ENCODE measurements around the gene ABCB1. TPM values are rescaled to one million over a fixed set of nuclear protein-coding genes. Genes with fewer than 3 reads are reported as not detected.

ABCB1 gene
- total RNA-seq, 2 donors from 2014 or later: 1.5 to 3.0 TPM

DNA sequence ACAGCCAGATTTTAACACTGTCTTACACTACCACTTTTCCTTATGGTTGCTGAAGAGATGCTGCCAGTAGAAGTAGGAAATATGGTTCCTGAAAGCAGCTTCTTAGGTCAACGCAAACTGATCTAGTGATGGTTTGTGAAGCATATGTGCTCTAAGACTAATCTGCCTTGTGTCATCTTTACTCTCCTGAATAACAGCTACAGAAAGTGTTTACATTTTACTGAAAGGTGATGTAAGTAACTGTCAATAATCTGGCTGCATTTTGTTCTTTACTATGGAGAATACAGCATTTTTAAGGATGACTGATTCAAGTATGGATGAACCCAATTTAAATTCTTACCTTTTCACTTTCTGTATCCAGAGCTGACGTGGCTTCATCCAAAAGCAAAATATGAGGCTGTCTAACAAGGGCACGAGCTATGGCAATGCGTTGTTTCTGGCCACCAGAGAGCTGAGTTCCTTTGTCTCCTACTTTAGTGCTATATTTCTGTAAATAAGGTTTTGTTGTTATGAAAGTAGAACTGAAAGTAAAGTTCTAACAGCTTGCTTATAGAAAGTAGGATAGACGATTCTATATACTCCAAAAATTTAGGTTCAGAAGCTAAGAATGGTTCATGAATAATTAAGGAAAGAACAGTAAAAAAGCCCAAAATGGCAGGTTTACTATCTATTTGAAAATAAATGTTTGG is 95.0 kb downstream of the ABCB1 start:
- H3K4me1 ChIP-seq: no peaks in the 10 kb centered on the region
- TF ChIP-seq, protein P1, sequence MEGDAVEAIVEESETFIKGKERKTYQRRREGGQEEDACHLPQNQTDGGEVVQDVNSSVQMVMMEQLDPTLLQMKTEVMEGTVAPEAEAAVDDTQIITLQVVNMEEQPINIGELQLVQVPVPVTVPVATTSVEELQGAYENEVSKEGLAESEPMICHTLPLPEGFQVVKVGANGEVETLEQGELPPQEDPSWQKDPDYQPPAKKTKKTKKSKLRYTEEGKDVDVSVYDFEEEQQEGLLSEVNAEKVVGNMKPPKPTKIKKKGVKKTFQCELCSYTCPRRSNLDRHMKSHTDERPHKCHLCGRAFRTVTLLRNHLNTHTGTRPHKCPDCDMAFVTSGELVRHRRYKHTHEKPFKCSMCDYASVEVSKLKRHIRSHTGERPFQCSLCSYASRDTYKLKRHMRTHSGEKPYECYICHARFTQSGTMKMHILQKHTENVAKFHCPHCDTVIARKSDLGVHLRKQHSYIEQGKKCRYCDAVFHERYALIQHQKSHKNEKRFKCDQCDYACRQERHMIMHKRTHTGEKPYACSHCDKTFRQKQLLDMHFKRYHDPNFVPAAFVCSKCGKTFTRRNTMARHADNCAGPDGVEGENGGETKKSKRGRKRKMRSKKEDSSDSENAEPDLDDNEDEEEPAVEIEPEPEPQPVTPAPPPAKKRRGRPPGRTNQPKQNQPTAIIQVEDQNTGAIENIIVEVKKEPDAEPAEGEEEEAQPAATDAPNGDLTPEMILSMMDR (IDR thresholded peaks at IDR 0.05): no peak
- DNase-seq (ENCODE audit: low spot score): no peak
- no peaks in the 10 kb centered on the region for H3K27me3 ChIP-seq
- no peaks in the 10 kb centered on the region for H3K9me3 ChIP-seq
- H3K4me3 ChIP-seq: no peak overlapping the region
- no peak overlapping the region for H3K27ac ChIP-seq
- no peaks in the 10 kb centered on the region for H3K36me3 ChIP-seq

DNA sequence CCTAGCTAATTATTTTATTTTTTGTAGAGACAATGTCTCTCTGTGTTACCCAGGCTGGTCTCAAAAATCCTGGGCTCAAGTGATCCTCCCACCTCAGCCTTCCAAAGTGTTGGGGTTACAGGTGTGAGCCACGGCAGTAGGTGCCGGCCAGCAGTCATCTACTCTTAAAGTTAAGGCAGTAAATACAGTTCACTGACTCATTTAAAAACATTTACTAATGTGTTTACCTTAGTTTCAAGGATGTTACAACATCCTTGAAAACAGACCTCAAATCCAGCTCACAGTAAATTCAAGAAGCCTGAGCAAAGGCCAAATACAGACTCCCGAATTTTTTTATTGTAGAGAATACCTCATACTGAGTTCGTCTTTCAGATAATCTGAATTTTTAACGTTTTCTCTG is 95.6 kb downstream of the ABCB1 start:
- H3K27ac ChIP-seq: no peak overlapping the region
- no peak overlapping the region for H3K4me3 ChIP-seq
- no peaks in the 10 kb centered on the region for H3K36me3 ChIP-seq
- DNase-seq (ENCODE audit: low spot score): no peak
- H3K4me1 ChIP-seq: no peaks in the 10 kb centered on the region
- TF ChIP-seq, protein P1 (IDR thresholded peaks at IDR 0.05): no peak
- H3K9me3 ChIP-seq: no peaks in the 10 kb centered on the region
- no peaks in the 10 kb centered on the region for H3K27me3 ChIP-seq

DNA sequence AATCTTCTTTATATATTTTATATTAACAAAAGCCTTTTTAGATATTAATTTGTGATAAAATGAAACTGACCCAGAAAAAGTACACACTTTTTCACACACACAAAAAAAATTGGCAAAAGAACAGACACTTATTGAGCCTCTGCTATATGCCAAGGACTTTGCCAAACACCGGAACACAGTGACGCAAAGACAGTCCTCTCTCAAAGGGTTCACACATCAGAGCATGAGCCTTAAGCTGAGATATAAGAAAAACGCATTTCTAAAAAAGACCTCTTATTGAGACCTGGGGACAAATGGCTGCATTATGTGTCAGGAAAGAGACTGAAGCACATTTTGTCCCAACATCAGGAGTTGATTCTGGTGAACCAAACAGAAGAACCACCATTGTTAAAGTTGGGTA is 101.2 kb downstream of the ABCB1 start:
- Histone ChIP-seq H3K27me3 (no peaks in the 10 kb centered on the region), H3K36me3 (no peaks in the 10 kb centered on the region), H3K27ac (no peak overlapping the region), H3K4me3 (no peak overlapping the region), H3K9me3 (no peaks in the 10 kb centered on the region), H3K4me1 (no peaks in the 10 kb centered on the region)
- TF ChIP-seq, protein P1 (IDR thresholded peaks at IDR 0.05): no peak
- DNase-seq (ENCODE audit: low spot score): no peak

DNA sequence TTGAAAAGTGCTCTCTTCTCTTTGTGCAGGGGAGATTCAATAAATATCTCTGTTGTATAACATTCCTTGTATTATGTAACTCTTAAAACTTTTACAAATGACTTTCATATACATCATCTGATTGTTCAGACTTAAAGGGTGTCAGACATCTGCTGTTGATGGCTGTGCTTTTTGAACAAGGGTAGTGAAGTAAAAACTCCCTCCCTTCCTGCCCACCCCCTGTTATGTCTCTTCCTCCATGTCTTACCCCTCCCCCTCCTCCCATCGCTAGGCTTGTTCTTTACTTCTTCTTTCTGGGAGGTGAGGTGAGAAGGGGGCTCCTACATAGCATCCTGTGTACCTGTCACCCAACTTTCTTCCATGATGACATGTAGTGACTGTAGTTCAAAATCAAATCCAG is 101.8 kb downstream of the ABCB1 start:
- Histone ChIP-seq H3K4me1 (no peaks in the 10 kb centered on the region), H3K27ac (no peak overlapping the region), H3K4me3 (no peak overlapping the region), H3K9me3 (no peaks in the 10 kb centered on the region), H3K36me3 (no peaks in the 10 kb centered on the region), H3K27me3 (no peaks in the 10 kb centered on the region)
- DNase-seq (ENCODE audit: low spot score): no peak
- TF ChIP-seq, protein P1 (IDR thresholded peaks at IDR 0.05): no peak

DNA sequence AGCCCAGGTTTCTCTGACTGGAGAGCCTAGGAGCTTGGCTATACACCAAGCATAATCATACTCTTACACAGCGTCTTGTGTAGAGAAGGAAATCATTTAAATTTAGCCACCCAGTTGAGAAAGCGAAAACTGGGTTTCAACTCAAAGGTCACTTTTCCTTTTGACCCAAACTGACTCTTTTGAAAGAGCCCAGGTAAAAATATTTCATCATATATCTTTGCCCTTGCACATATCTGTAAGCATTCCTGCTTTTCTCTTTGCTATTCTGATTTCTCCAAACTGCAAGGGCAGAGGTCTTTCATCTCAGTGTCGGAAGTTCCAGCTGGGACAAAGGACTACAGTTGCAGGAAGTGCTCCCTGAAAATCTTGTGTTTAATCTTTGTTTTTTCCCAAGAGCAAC is 103.2 kb downstream of the ABCB1 start:
- H3K27ac ChIP-seq: no peak overlapping the region
- H3K36me3 ChIP-seq: no peaks in the 10 kb centered on the region
- no peak for DNase-seq (ENCODE audit: low spot score)
- TF ChIP-seq, protein P1 (IDR thresholded peaks at IDR 0.05): no peak
- no peaks in the 10 kb centered on the region for H3K9me3 ChIP-seq
- H3K4me1 ChIP-seq: no peaks in the 10 kb centered on the region
- no peaks in the 10 kb centered on the region for H3K27me3 ChIP-seq
- no peak overlapping the region for H3K4me3 ChIP-seq

DNA sequence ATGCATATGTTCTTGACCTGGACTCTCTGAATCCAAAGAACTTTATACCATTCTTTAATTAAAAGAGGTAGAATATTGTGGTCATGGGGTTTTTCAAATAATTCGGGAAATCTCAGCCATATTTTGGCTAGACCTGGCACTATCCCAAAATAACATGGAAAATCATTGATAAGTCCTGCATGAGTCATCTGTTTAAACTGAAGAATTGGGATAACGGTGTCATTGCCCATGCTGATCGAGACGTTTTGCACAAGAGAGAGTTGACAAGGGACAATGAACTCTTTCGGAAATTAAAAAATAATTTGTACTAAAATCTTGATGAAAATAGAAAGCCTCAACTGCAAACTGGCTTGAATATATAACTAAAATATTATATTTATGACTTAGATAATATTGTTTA is 105.3 kb downstream of the ABCB1 start:
- no peak for DNase-seq (ENCODE audit: low spot score)
- Histone ChIP-seq H3K4me3 (no peak overlapping the region), H3K9me3 (no peaks in the 10 kb centered on the region), H3K4me1 (no peaks in the 10 kb centered on the region), H3K36me3 (no peaks in the 10 kb centered on the region), H3K27ac (no peak overlapping the region), H3K27me3 (no peaks in the 10 kb centered on the region)
- TF ChIP-seq, protein P1 (IDR thresholded peaks at IDR 0.05): no peak

All from right atrium auricular region (tissue), 2 donors.